Ishikawa (cell line): ENCODE measurements around the gene ACOXL.

Experiments
- CEBPB ChIP-seq: IDR thresholded peaks from 2 replicates; pipeline ENCODE4 v1.6.1; 2012
- CREB1 ChIP-seq: IDR thresholded peaks from 2 replicates; pipeline ENCODE4 v1.6.1; 2012; ENCODE audit warnings: low read depth
- EGR1 ChIP-seq: IDR thresholded peaks from 2 replicates; pipeline ENCODE4 v1.6.1; 2012
- EP300 ChIP-seq: IDR thresholded peaks from 2 replicates; pipeline ENCODE4 v1.6.1; 2012; ENCODE audit warnings: borderline replicate concordance
- FOXM1 ChIP-seq: IDR thresholded peaks from 2 replicates; pipeline ENCODE4 v1.6.1; 2012; ENCODE audit warnings: low read depth, borderline replicate concordance
- NFIC ChIP-seq: IDR thresholded peaks from 2 replicates; pipeline ENCODE4 v1.6.1; 2012
- RAD21 ChIP-seq: IDR thresholded peaks from 2 replicates; pipeline ENCODE4 v1.6.1; 2012; ENCODE audit warnings: low read depth
- TAF1 ChIP-seq: IDR thresholded peaks from 2 replicates; pipeline ENCODE4 v1.6.1; 2012; ENCODE audit warnings: low read depth, mild to moderate bottlenecking
- TCF12 ChIP-seq: IDR thresholded peaks from 2 replicates; pipeline ENCODE4 v1.6.1; 2012; ENCODE audit warnings: low read depth
- TEAD4 ChIP-seq: IDR thresholded peaks from 2 replicates; pipeline ENCODE4 v1.6.1; 2012
- YY1 ChIP-seq: IDR thresholded peaks from 2 replicates; pipeline ENCODE4 v1.6.1; 2012; ENCODE audit warnings: low read depth
- ZBTB7A ChIP-seq: IDR thresholded peaks from 2 replicates; pipeline ENCODE4 v1.6.1; 2012; ENCODE audit warnings: low read depth
- TF ChIP-seq, protein P1 (sequence below): IDR thresholded peaks from 2 replicates; pipeline ENCODE4 v1.6.1; 2012
- TF ChIP-seq, protein P2 (sequence below): IDR thresholded peaks from 2 replicates; pipeline ENCODE4 v1.6.1; 2012
- TF ChIP-seq, protein P3 (sequence below): IDR thresholded peaks from 2 replicates; pipeline ENCODE4 v1.6.1; 2012; ENCODE audit warnings: low read depth, mild to moderate bottlenecking

ACOXL gene

DNA sequence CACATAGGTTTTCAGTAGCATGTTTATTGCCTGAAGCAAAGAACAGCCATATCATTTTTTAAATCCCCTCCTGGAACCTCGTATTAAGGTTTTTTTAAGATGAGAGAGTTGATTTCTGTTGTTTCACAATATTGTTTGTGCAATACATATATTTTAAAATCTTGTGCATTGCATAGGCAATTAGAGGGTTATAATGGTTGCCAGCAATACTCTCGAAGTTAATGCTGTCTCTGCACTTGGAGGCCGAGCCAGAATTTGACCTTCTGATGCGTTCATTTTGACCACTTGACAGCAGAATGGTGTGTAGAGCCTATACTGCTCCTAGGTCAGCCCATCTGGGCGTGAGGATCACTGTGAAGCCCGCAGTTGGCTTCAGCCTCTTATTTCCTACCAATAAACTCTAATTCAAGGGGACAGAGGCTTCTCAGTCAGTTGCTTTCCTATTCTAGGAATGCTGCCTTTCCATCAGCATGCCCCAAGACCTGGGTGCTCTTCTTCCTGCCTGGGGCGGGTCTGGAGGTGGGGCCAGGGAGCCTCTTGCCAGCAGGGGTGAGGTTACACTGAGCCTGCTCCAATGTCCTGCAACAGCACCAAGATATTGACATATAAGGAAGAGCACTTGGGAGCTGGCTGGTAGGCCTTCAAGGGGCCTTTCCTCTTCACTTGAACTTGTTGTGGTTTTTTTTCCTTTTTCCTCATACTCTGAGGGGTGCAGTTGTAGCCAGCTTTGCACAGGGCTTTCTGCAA lies 297.0 kb downstream of the ACOXL start:
- TF ChIP-seq NFIC, result no peak
- TF ChIP-seq RAD21, result no peak
- TF ChIP-seq FOXM1, result no peak
- no peak for TF ChIP-seq EGR1
- TF ChIP-seq, protein P1, sequence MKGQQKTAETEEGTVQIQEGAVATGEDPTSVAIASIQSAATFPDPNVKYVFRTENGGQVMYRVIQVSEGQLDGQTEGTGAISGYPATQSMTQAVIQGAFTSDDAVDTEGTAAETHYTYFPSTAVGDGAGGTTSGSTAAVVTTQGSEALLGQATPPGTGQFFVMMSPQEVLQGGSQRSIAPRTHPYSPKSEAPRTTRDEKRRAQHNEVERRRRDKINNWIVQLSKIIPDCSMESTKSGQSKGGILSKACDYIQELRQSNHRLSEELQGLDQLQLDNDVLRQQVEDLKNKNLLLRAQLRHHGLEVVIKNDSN, result no peak
- TF ChIP-seq CEBPB, result no peak
- TF ChIP-seq CREB1, result no peak
- no peak for TF ChIP-seq ZBTB7A

DNA sequence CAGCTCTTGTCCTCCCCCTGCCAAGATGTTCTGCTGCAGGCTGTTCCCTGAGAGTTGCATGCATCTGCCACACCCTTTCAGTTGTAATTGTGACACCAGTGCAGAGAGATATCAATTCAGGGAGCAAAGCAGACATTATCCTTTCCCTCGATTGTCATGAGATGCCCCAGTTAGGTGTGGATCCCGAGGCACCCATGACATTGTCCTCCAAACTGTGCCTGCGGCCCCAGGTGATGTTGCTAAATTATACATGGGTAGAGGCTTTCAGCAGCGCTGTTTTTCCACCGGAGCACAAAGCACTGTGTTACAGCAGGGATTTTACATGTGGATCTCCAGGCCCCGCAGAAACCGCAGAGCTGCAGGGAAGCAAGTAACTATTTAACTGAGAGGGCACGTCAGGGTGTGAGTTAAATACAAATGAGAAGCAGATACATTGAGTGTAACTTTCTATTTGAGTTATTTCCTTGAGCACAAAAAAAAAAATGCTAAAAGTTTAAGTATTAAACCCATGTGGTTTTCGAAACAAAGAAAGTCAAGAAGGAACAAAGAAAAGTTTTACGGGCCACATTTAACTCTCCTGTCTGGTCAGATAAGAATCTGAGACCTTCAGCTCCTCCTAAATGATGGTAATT lies 298.0 kb downstream of the ACOXL start:
- no peak for TF ChIP-seq CREB1

DNA sequence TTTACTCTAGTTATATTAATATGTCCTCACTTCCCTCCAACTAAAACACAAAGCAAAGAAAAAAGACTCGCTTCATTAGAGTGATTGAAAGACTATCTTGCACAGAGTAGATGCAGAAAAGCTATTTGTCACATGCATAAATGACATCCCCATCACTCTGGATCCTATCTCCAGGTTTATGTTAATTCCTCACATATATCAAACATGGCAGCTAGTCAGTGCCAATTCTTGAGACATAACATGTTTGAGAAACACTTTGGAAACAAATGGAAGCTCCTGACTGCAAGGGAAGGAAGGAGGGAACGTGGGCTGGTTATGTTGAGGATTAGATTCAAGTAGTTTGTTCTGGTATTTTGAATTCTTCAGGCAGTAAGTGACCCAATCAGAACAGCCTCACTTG lies 298.6 kb downstream of the ACOXL start:
- TF ChIP-seq FOXM1, result no peak
- no peak for TF ChIP-seq YY1
- TF ChIP-seq EGR1, result no peak
- no peak for TF ChIP-seq TCF12
- TF ChIP-seq NFIC, result no peak
- no peak for TF ChIP-seq EP300
- no peak for TF ChIP-seq ZBTB7A
- TF ChIP-seq, protein P2, sequence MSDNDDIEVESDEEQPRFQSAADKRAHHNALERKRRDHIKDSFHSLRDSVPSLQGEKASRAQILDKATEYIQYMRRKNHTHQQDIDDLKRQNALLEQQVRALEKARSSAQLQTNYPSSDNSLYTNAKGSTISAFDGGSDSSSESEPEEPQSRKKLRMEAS, result no peak
- TF ChIP-seq, protein P1, result no peak
- TF ChIP-seq TAF1, result no peak

DNA sequence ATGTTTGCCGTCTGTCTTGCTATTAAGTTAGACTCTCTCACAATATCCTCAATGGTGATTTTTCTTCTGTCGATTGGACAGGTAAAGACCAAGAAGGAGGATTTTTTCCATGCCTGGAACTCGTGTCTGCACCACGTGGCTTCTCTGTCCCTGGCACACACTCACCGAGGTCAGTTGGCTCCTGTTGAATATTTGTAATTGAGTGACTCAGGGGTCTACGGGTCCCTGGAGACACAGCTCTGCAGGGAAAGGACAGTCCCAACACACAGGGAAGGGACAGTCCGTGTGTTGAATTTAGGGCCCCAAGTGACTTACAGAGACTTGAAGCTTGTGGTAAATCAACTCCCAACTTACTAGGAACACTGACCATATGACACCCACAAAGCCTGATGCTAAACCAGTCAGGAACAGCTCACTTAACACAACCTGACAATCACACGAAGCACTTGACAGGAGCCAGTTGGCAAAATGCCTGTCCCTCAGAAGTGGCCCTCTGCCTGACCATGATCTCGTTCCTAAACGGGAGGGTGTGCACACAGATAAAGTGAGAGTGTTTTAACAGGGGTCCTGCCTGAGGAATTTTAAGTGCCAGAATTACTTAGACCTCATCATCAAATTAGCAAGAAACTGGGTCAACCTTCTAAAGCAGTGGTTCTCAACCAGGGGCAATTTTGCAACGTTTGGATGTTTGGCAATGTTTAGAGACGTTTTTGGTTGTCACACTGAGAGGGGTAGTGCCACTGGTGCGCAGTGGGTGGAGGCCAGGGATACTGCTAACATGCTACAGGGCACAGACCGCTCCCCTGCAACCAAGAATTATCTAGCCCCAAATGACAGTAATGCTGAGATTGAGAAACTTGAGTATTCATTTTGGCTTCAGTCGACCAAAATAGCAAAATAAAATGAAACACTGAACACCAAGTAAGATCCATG lies 299.4 kb downstream of the ACOXL start:
- TF ChIP-seq TCF12 (no peak), NFIC (no peak), RAD21 (no peak), EP300 (no peak), YY1 (no peak), TEAD4 (no peak), CEBPB (no peak), CREB1 (no peak), EGR1 (no peak)
- TF ChIP-seq, protein P1, result no peak
- TF ChIP-seq, protein P2, result no peak
- TF ChIP-seq, protein P3, sequence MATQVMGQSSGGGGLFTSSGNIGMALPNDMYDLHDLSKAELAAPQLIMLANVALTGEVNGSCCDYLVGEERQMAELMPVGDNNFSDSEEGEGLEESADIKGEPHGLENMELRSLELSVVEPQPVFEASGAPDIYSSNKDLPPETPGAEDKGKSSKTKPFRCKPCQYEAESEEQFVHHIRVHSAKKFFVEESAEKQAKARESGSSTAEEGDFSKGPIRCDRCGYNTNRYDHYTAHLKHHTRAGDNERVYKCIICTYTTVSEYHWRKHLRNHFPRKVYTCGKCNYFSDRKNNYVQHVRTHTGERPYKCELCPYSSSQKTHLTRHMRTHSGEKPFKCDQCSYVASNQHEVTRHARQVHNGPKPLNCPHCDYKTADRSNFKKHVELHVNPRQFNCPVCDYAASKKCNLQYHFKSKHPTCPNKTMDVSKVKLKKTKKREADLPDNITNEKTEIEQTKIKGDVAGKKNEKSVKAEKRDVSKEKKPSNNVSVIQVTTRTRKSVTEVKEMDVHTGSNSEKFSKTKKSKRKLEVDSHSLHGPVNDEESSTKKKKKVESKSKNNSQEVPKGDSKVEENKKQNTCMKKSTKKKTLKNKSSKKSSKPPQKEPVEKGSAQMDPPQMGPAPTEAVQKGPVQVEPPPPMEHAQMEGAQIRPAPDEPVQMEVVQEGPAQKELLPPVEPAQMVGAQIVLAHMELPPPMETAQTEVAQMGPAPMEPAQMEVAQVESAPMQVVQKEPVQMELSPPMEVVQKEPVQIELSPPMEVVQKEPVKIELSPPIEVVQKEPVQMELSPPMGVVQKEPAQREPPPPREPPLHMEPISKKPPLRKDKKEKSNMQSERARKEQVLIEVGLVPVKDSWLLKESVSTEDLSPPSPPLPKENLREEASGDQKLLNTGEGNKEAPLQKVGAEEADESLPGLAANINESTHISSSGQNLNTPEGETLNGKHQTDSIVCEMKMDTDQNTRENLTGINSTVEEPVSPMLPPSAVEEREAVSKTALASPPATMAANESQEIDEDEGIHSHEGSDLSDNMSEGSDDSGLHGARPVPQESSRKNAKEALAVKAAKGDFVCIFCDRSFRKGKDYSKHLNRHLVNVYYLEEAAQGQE, result no peak

DNA sequence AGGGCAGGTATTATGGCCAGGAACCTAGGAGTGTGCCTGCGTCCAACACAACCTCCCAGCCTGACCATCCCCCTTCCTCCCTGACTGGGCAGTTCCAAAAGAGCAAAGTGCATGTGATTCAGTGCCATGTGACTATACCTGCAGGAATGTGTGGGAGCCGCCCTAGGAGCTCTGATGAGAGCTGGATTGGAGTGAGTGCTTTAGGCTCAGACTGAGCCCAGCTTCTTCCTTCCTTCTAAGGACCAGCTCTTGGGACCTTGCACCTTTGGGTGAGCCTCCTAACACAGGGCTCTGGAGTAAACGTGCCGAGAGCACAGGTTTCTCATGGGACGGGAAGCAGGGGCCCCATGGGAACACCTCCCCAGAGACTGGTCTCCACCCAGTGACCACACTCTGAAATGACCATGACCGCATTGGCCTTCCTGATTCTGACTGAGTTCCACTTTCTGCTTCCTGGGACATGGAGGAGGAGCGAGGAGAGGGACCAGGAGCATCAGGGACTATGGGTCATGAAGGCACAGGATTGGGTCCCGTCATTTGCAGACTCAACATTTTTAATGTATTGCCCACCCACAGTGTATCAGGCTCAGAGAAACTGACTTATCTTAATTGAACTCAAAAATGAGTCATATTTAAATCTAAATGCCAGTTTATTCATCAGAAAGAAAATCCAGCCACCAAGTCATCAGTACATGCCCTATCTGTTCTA lies 300.5 kb downstream of the ACOXL start:
- TF ChIP-seq, protein P3, result no peak
- TF ChIP-seq TCF12, result no peak
- peak; percentile 71 for TF ChIP-seq TEAD4
- TF ChIP-seq YY1, result no peak
- no peak for TF ChIP-seq FOXM1
- TF ChIP-seq, protein P1, result peak; percentile 88
- TF ChIP-seq RAD21, result no peak; the same call in 1 of the 2 replicates
- no peak for TF ChIP-seq CREB1
- no peak for TF ChIP-seq TAF1
- TF ChIP-seq, protein P2, result peak; percentile 56
